ENCODE data around the gene MAP3K21.

Gene MAP3K21

GRCh38 chr1:233390842-233391737 lies 63.6 kb downstream of the MAP3K21 start:
- no peak for DNase-seq

DNA sequence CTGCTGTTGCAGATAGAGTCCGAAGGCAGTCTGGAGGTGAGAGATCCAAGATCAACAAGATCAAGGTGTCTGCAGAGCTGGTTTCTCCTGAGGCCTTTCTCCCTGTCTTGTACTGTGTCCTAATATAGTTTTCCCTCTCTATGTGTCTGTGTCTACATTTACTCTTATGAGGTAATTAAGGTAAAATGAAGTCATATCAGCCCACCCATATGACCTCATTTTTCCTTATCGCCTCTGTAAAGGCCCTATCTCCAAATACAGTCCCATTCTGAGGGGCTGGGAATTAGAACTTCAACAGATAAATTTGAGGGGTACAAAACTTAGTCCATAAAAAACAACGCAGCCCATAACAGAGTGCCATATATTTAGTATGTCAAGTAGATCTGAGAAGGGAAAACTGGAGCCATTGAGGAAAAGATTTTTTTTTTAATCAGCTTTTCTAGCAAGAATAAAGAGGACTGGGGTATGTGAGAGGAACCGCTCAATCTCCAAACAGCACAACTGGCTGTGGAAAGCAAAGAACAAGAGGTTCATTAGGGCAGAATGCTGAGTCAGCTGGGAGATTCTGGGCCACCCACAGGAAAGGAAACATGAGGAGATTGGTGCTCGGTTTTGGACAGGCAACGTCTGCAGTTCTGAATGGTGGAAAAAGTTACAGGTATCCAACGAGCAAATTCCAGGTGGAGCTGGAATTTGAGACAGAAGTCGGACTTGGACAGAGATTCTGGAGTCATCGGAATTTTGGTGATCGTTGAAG lies 65.7 kb downstream of the MAP3K21 start:
- DNase-seq = no peak

GRCh38 chr1:233393926-233394680 lies 66.6 kb downstream of the MAP3K21 start:
- DNase-seq = no peak

GRCh38 chr1:233394860-233395717 lies 67.6 kb downstream of the MAP3K21 start:
- no peak for DNase-seq

GRCh38 chr1:233395863-233396646 lies 68.5 kb downstream of the MAP3K21 start:
- DNase-seq = no peak

- no peak for DNase-seq
These were observed 78.9 kb downstream of the MAP3K21 start for GRCh38 chr1:233406339-233406960.

DNA sequence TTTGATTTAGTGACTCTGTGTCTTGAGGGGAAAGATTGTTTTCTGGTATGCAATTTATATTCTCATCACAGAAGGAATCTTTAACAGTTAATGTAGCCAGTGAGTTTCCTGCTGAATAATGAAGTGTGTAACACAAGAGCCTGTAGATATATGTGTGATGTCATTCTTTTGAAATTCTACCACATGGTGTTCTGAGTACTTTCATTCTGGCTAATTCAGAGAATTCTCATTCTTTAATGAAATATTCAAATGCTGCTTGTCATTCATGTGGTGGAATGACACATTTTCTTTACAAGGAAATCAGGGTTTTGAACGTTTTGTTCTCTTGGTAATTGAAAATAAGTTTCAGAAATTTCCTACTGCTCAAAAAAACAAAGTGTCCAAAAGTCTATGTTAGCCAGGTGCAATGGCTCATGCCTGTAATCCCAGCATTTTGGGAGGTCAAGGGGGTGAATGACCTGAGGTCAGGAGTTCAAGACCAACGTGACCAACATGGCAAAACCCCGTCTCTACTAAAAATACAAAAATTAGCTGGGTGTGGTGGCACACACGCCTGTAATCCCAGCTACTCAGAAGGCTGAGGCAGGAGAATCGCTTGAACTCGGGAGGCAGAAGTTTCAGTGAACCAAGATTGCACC lies 79.6 kb downstream of the MAP3K21 start:
- DNase-seq = no peak

DNA sequence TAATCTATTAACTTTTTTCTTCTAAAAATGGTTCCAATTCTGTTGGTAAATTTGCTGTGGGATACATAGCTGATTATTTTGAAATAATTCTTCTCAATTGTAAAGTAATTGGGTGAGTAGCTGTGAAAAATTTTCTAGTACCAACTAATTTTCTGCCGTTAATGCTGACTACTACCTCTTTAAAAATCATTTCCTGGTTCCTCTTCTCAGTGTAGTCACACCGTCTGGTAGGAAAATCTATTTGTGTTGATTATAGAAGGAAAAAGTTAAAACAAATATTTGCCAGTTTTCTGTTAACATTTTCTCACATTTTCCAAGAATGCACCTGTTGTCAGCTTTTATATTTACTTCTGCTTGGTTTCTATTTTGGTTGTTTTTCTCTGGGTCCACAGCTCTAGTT lies 82.0 kb downstream of the MAP3K21 start:
- no peak for DNase-seq

DNA sequence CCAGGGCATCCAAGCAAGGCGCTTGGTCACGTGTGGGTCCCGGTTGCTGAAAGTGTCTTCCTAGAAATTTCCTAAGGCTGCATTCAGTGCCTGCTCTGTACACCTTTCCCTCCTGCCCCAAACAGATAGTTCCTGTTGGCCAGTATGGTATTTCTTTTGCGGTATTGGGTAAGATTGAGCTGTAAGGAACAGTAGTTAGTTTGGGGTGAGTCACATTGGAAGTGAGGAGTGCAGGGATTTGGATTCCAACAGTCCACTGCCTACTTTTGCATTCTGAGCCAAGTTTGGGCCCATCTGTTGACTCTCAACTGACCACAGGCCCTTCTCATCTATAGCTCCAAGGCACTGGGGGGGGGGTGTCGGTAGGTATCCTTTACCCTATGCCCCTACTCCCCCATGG lies 83.4 kb downstream of the MAP3K21 start:
- DNase-seq = no peak

GRCh38 chr1:233412812-233413211 lies 85.3 kb downstream of the MAP3K21 start:
- no peak for DNase-seq

GRCh38 chr1:233421293-233421692 lies 93.8 kb downstream of the MAP3K21 start:
- DNase-seq = no peak

DNA sequence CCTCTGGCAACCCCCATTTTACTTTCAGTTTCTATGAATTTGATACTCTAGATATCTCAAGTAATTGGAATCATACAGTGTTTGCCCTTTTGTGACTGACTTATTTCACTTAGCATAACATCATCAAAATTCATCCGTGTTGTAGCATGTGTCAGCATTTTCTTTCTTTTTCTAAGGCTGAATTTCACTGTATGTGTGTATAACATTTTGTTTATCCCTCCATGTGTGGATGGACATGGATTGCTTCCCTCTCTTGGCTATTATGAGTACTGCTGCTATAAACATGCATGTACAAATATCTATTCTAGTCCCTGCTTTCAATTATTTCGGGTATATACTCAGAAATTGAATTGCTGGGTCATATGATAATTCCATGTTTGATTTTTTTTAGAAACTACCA lies 97.3 kb downstream of the MAP3K21 start:
- no peak for DNase-seq

DNA sequence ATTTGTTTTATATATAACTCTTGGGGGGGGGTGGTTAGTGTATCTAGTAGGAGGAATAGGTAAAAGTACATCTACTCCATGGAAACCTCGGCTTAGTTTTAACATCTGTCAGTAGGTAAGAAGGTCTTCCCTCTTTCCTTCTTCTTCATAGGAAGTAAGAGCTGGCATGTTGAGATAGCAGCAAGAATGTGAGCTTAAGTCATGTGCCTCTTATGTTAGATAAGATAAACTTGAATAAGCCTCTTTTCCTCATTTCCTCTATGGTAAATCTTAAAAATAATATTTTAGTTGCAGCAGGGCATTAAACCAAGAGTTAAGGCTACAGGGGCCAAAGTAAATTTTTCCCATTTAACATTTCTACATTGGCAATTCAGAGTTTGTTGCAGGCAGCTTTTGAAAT lies 100.4 kb downstream of the MAP3K21 start:
- no peak for DNase-seq

DNA sequence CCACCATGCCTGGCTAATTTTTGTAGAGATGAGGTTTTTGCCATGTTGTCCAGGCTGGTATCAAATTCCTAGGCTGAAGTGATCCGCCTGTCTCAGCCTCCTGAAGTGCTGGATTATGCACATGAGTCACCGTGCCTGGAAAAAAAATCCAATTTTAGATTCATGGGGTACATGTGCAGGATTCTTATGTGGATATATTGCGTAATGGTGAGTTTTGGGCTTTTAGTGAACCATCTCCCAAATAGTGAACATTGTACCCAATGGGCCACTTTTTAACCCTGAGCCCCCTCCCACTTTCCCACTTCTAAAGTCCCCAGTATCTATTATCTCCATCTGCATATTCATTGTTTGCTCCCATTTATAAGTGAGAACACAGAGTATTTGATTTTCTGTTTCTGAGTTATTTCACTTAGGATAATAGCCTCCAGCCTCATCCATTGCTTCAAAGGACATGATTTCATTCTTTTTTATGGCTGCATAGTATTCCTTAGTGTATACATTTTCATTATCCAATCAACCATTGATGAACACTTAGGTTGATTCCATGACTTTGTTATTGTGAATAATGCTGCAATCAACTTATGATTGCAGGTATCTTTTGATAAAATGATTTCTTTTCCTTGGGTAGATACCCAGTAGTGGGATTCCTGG lies 104.4 kb downstream of the MAP3K21 start:
- DNase-seq = no peak

GRCh38 chr1:233432916-233433315 lies 105.4 kb downstream of the MAP3K21 start:
- no peak for DNase-seq

- DNase-seq = no peak
These were observed 106.1 kb downstream of the MAP3K21 start for GRCh38 chr1:233433436-233434210.
